Measurements from ENCODE around the gene ATP1A4.

ATP1A4 gene

GRCh38 chr1:160228431-160228830 lies 77.0 kb downstream of the ATP1A4 start:
- no peak for DNase-seq (ENCODE audit: low read depth)

DNA sequence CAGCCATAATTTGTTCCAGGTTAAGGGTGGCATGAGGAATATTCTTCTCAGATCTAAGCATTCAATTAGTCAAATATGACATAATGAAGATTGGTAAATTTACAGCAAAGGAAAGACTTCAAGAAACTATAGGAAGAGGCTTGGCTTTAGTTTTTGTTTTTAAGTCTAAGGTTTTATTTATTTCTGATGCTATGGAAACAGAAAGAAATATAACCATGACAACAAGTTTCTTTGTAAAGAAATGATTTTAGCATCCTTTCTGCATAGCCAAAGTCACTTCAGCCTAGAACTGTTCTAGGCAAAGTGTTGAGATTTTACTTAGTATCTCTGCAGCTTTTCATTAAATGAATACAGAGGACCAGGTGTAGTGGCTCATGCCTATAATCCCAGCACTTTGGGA lies 81.5 kb downstream of the ATP1A4 start:
- DNase-seq (ENCODE audit: low read depth): no peak
